ENCODE results near the gene CXCL17. TPM values are rescaled to one million over a fixed set of nuclear protein-coding genes. Genes with fewer than 3 reads are reported as not detected.
"Not testable (repeated sequence)": the region's sequence is repeated elsewhere in the genome, so short reads cannot be mapped to it uniquely, and the experiment has no call there.

The CXCL17 gene
- total RNA-seq, 1 donor from 2014 or later: 159 TPM

GRCh38 chr19:42461700-42462324 lies 19.1 kb upstream of the CXCL17 start:
- Histone ChIP-seq H3K4me3 (no peak overlapping the region), H3K36me3 (no peaks in the 10 kb centered on the region), H3K9me3 (no peaks in the 10 kb centered on the region), H3K4me1 (peaks cover 12% of the 10 kb centered on the region), H3K27me3 (ENCODE audit: low read depth) (no peaks in the 10 kb centered on the region), H3K27ac (no peak overlapping the region)
- DNase-seq: no peak
- intact Hi-C loops (cut with DNase I): no loop called here
- TF ChIP-seq, protein P1, sequence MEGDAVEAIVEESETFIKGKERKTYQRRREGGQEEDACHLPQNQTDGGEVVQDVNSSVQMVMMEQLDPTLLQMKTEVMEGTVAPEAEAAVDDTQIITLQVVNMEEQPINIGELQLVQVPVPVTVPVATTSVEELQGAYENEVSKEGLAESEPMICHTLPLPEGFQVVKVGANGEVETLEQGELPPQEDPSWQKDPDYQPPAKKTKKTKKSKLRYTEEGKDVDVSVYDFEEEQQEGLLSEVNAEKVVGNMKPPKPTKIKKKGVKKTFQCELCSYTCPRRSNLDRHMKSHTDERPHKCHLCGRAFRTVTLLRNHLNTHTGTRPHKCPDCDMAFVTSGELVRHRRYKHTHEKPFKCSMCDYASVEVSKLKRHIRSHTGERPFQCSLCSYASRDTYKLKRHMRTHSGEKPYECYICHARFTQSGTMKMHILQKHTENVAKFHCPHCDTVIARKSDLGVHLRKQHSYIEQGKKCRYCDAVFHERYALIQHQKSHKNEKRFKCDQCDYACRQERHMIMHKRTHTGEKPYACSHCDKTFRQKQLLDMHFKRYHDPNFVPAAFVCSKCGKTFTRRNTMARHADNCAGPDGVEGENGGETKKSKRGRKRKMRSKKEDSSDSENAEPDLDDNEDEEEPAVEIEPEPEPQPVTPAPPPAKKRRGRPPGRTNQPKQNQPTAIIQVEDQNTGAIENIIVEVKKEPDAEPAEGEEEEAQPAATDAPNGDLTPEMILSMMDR (IDR thresholded peaks at IDR 0.05): no peak
- ATAC-seq: no peak

DNA sequence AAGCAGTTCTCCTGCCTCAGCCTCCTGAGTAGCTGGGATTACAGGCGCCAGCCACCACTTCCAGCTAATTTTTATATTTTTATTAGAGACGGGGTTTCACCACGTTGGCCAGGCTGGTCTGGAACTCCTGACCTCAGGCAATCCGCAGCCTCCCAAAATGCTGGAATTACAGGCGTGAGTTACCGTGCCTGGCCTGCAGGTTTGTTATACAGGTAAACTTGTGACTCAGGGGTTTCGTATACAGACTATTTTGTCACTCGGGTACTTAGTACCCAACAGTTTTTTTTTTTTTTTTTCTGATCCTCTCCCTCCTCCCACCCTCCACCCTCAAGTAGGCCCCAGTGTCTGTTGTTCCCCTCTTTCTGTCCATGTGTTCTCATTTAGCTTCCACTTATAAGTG lies 18.5 kb upstream of the CXCL17 start:
- H3K9me3 ChIP-seq; intact Hi-C loops (cut with DNase I); DNase-seq; H3K27me3 ChIP-seq (ENCODE audit: low read depth); H3K4me1 ChIP-seq; H3K36me3 ChIP-seq; H3K4me3 ChIP-seq; H3K27ac ChIP-seq; ATAC-seq: not testable (repeated sequence)

DNA sequence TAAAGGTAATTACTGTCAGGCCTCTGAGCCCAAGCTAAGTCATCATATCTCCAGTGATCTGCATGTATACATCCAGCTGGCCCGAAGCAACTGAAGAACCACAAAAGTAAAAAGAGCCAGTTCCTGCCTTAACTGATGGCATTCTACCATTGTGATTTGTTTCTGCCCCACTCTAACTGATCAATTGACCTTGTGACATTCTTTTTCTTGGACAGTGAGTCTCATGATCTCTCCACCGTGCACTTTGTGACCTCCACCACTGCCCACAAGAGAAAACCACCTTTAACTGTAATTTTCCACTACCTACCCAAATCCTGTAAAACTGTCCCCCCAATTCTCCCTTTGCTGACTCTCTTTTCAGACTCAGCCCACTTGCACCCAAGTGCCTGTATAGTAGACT lies 17.2 kb upstream of the CXCL17 start:
- DNase-seq (no peak), ATAC-seq (no peak)
- no peaks in the 10 kb centered on the region for H3K9me3 ChIP-seq
- peaks cover 10% of the 10 kb centered on the region for H3K4me1 ChIP-seq
- H3K4me3 ChIP-seq: no peak overlapping the region
- TF ChIP-seq, protein P1 (IDR thresholded peaks at IDR 0.05): no peak
- no peaks in the 10 kb centered on the region for H3K36me3 ChIP-seq
- H3K27ac ChIP-seq: no peak overlapping the region
- no peaks in the 10 kb centered on the region for H3K27me3 ChIP-seq (ENCODE audit: low read depth)
- intact Hi-C loops (cut with DNase I): no loop called here

DNA sequence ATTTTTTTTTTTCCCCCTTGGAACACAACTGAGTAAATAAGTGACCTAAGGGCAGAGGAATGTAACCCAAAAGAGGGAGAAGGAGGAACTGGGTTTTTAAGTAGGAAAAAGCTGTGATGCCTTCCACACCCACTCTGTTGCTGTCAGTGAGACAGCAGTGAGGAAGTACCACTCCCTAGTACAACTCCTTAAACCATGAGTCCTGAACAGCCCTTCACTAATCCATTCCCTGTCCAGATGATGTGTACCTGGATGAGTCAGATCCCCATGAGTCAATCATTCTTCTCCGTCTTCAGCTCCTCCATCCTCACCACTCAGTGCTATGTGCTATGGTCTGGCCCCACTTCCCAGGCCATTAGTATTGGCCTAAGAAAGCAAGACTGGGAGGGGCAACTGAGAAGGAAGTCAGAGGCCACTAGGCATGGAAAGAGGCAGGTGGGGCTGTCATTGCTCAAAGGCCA lies 12.9 kb upstream of the CXCL17 start:
- H3K27ac ChIP-seq: no peak overlapping the region
- ATAC-seq (peak; percentile 73 to 74), DNase-seq (no peak)
- no peaks in the 10 kb centered on the region for H3K27me3 ChIP-seq (ENCODE audit: low read depth)
- no peaks in the 10 kb centered on the region for H3K9me3 ChIP-seq
- peaks cover 14% of the 10 kb centered on the region for H3K4me1 ChIP-seq
- TF ChIP-seq, protein P1 (IDR thresholded peaks at IDR 0.05): no peak
- H3K4me3 ChIP-seq: no peak overlapping the region
- intact Hi-C loops (cut with DNase I): no loop called here
- no peaks in the 10 kb centered on the region for H3K36me3 ChIP-seq

- no peak for ATAC-seq
- Histone ChIP-seq H3K4me3 (no peak overlapping the region), H3K9me3 (no peaks in the 10 kb centered on the region), H3K4me1 (peaks cover 18% of the 10 kb centered on the region), H3K27ac (no peak overlapping the region), H3K27me3 (ENCODE audit: low read depth) (no peaks in the 10 kb centered on the region), H3K36me3 (no peaks in the 10 kb centered on the region)
- no peak for DNase-seq
- TF ChIP-seq, protein P1 (IDR thresholded peaks at IDR 0.05): no peak
- intact Hi-C loops (cut with DNase I): no loop called here
Observed at GRCh38 chr19:42455086-42455485, 12.3 kb upstream of the CXCL17 start.

- Histone ChIP-seq H3K27me3 (ENCODE audit: low read depth) (no peaks in the 10 kb centered on the region), H3K27ac (no peak overlapping the region), H3K4me1 (peaks cover 26% of the 10 kb centered on the region), H3K4me3 (no peak overlapping the region), H3K36me3 (no peaks in the 10 kb centered on the region), H3K9me3 (no peaks in the 10 kb centered on the region)
- TF ChIP-seq, protein P1 (IDR thresholded peaks at IDR 0.05): no peak
- no peak for DNase-seq
- no peak for ATAC-seq
- intact Hi-C loops (cut with DNase I): loop anchor here (5.0 kb wide), 1 partner anchor 80 kb away; no protein-coding TSS in a partner anchor
Observed at GRCh38 chr19:42452590-42452989, 9.8 kb upstream of the CXCL17 start.
